ENCODE measurements around the gene COX6B1. TPM values are rescaled to one million over a fixed set of nuclear protein-coding genes. Genes with fewer than 3 reads are reported as not detected.

Gene COX6B1
- total RNA-seq, 3 donors from 2014 or later, result 320 to 418 (median 391) TPM

DNA sequence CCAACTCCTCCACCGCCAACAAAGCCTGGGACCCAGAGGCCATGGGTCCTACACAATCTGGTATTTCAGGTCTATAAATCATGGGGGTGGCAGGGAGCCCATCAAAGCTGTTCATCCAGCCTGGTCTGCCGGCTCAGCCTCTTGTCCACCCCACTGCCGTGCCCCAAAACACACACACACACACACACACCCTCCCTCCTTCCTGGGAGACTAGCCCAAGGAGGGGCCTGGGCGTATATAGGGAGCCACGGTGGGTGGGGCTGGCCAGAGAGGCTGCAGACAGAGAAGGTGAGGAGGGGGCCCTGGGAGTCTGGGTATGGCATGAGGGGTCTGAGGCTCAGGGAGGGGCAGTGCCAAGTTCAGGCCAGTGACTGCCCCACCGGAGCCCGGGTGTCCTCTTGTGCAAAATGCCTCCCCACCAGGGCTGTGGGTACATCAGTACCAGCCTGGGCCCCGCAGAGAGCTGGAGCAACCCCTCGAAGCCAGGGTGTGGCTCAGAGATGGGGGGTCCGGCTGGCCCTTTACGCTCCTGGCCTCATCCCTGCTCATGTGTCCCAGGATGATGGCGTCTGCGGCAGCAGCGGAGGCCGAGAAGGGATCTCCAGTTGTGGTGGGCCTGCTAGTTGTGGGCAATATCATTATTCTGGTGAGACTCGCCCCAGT, 18.3 kb downstream of the COX6B1 start, which contains the start of gene UPK1A:
Gene UPK1A (plus strand): TSS at position 267 of the 663 bp plus-strand sequence. CDS start 296 bp downstream, at position 563.
- TF ChIP-seq POLR2AphosphoS5 (IDR thresholded peaks at IDR 0.05) (no peak), POLR2A (IDR thresholded peaks at IDR 0.05) (no peak)
- TF ChIP-seq, protein P1, sequence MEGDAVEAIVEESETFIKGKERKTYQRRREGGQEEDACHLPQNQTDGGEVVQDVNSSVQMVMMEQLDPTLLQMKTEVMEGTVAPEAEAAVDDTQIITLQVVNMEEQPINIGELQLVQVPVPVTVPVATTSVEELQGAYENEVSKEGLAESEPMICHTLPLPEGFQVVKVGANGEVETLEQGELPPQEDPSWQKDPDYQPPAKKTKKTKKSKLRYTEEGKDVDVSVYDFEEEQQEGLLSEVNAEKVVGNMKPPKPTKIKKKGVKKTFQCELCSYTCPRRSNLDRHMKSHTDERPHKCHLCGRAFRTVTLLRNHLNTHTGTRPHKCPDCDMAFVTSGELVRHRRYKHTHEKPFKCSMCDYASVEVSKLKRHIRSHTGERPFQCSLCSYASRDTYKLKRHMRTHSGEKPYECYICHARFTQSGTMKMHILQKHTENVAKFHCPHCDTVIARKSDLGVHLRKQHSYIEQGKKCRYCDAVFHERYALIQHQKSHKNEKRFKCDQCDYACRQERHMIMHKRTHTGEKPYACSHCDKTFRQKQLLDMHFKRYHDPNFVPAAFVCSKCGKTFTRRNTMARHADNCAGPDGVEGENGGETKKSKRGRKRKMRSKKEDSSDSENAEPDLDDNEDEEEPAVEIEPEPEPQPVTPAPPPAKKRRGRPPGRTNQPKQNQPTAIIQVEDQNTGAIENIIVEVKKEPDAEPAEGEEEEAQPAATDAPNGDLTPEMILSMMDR (IDR thresholded peaks at IDR 0.05), result no peak
- no peak within 1 kb of the TSS for H3K4me3 ChIP-seq
- no peaks in the 10 kb centered on the region for H3K9me3 ChIP-seq
- DNase-seq (ENCODE audit: low spot score in 2 of 2), result no peak
- no peaks in the 10 kb centered on the region for H3K4me1 ChIP-seq
- H3K27me3 ChIP-seq, result peaks cover 0 to 9% of the 10 kb centered on the region in 2 donors
- H3K27ac ChIP-seq, result no peak within 1 kb of the TSS
- no peaks in the 10 kb centered on the region for H3K36me3 ChIP-seq
- intact Hi-C loops (cut with DNase I; ENCODE audit: low total_unique reads), result no loop called here

DNA sequence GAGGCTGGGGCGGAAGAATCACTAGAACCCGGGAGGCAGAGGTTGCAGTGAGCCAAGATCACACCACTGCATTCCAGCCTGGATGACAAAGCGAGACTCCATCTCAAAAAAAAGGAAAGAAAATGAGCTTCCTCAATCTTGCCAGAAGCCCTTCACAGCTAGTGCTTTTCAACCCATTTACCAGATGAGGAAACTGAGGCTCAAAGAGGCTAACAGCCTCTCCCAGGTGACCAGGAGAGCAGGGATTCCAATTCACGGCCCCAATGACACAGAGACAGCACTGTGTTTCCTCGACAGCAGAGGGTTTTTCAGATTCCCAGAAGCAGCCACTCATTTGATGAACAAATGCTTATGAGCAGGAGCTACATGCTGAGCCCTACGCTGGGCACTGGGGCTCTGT, 21.4 kb downstream of the COX6B1 start:
- intact Hi-C loops (cut with DNase I; ENCODE audit: low total_unique reads), result no loop called here
- no peak for DNase-seq (ENCODE audit: low spot score in 2 of 2)
- H3K27me3 ChIP-seq, result peaks cover 0 to 28% of the 10 kb centered on the region in 2 donors
- no peak overlapping the region for H3K4me3 ChIP-seq
- no peaks in the 10 kb centered on the region for H3K4me1 ChIP-seq
- H3K9me3 ChIP-seq, result no peaks in the 10 kb centered on the region
- H3K27ac ChIP-seq, result no peak overlapping the region
- H3K36me3 ChIP-seq, result no peaks in the 10 kb centered on the region
- TF ChIP-seq, protein P1 (IDR thresholded peaks at IDR 0.05), result no peak
- no peak for TF ChIP-seq POLR2AphosphoS5 (IDR thresholded peaks at IDR 0.05)
- TF ChIP-seq POLR2A (IDR thresholded peaks at IDR 0.05), result no peak

DNA sequence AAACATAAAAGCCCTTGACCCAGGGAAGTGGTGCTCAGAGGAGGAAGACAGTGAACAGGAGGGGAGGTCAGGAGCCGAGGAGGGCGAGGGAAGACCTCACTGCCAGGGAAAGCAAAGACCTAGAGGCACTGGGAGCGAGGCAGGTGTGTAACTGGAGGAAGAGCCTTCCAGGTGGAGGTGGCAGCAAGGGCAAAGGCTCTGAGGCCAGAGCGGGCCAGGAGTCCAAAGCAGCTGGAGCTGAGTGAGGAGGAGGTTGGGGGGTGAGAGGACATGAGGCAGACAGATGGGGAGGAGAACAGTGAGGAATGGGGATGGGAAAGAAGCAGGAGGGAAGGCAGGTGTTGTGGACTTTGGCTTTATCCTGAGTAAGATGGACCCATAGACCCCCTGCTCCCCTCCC, 21.9 kb downstream of the COX6B1 start:
- Histone ChIP-seq H3K27me3 (peaks cover 0 to 28% of the 10 kb centered on the region in 2 donors), H3K4me3 (no peak overlapping the region), H3K27ac (no peak overlapping the region), H3K4me1 (no peaks in the 10 kb centered on the region), H3K36me3 (no peaks in the 10 kb centered on the region), H3K9me3 (no peaks in the 10 kb centered on the region)
- DNase-seq (ENCODE audit: low spot score in 2 of 2), result no peak
- intact Hi-C loops (cut with DNase I; ENCODE audit: low total_unique reads), result no loop called here
- TF ChIP-seq POLR2AphosphoS5 (IDR thresholded peaks at IDR 0.05), result no peak
- TF ChIP-seq, protein P1 (IDR thresholded peaks at IDR 0.05), result no peak

DNA sequence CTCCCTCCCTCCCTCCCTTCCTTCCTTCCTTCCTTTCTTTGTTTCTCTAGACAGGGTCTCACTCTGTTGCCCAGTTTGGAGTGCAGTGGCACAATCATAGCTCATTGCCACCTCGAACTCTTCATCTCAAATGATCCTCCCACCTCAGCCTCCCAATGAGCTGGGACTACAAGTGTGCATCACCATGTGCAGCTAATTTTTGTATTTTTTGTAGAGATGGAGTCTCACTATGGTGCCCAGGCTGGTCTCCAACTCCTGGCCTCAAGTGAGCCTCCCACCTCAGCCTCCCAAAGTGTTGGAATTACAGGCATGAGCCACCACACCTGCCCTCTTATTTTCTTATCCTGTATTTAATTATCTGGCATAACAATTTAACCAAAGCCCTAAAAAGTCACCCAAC, 22.6 kb downstream of the COX6B1 start:
- intact Hi-C loops (cut with DNase I; ENCODE audit: low total_unique reads), result no loop called here
- no peaks in the 10 kb centered on the region for H3K36me3 ChIP-seq
- H3K27me3 ChIP-seq, result peaks cover 0 to 31% of the 10 kb centered on the region in 2 donors
- TF ChIP-seq, protein P1 (IDR thresholded peaks at IDR 0.05), result no peak
- no peaks in the 10 kb centered on the region for H3K4me1 ChIP-seq
- no peaks in the 10 kb centered on the region for H3K9me3 ChIP-seq
- H3K27ac ChIP-seq, result no peak overlapping the region
- no peak overlapping the region for H3K4me3 ChIP-seq
- no peak for DNase-seq (ENCODE audit: low spot score in 2 of 2)

DNA sequence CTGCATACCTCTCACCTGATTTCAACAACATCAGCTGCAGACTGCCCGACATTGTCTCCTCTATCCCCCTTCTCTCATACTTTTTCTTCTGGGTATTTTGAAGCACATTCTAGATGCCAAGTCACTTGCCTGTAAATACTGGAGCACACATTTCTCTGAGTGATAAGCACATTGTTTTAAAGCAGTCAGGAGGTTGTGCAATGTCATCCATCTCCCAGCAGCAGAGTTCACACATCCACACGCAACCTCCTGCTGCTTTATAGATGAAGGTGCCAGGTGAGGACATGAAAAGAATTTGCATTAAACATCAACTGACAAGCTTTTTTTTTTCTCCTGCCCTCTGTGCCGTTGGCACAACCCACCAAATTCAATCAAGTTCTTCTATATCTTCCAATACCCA, 23.7 kb downstream of the COX6B1 start:
- H3K27me3 ChIP-seq, result peaks cover 0 to 33% of the 10 kb centered on the region in 2 donors
- no peak overlapping the region for H3K27ac ChIP-seq
- DNase-seq (ENCODE audit: low spot score in 2 of 2), result no peak
- H3K36me3 ChIP-seq, result no peaks in the 10 kb centered on the region
- TF ChIP-seq POLR2AphosphoS5 (IDR thresholded peaks at IDR 0.05), result no peak
- TF ChIP-seq, protein P1 (IDR thresholded peaks at IDR 0.05), result no peak
- TF ChIP-seq POLR2A (IDR thresholded peaks at IDR 0.05), result no peak
- H3K4me3 ChIP-seq, result no peak overlapping the region
- no peaks in the 10 kb centered on the region for H3K4me1 ChIP-seq
- intact Hi-C loops (cut with DNase I; ENCODE audit: low total_unique reads), result no loop called here
- no peaks in the 10 kb centered on the region for H3K9me3 ChIP-seq

Data from breast epithelium (tissue), 4 donors.